ENCODE results near the gene GRID2. TPM values are rescaled to one million over a fixed set of nuclear protein-coding genes. Genes with fewer than 3 reads are reported as not detected.

GRID2 gene
- total RNA-seq, 1 experiment from 2014 or later = not detected

DNA sequence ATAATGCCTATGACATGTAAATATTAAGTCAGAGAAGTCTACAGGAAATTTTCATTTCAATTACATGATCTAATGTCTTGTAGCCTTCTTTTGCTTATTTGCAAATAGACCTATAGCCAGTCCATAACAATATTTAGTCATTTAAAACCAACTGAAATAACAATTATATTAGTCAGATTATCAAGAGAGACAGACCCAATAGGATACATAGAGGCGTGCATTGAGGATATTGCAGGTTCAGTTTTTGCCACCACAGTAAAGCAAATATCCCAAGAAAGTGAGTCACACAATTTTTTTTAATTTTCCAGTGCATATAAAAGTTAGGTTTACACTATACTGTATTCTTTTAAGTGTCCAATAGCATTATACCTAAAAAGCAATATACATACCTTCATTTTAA, 1175.0 kb downstream of the GRID2 start:
- Histone ChIP-seq H3K36me3 (ENCODE audit: control insufficient read depth, insufficient read depth, low read length) (no peaks in the 10 kb centered on the region), H3K4me3 (ENCODE audit: low read depth, low read length) (no peak overlapping the region), H3K27me3 (replicated peaks; ENCODE audit: control insufficient read depth, insufficient read depth, low read length) (no peaks in the 10 kb centered on the region), H3K4me1 (no peaks in the 10 kb centered on the region), H3K9me3 (no peaks in the 10 kb centered on the region)
- TF ChIP-seq, protein P1, sequence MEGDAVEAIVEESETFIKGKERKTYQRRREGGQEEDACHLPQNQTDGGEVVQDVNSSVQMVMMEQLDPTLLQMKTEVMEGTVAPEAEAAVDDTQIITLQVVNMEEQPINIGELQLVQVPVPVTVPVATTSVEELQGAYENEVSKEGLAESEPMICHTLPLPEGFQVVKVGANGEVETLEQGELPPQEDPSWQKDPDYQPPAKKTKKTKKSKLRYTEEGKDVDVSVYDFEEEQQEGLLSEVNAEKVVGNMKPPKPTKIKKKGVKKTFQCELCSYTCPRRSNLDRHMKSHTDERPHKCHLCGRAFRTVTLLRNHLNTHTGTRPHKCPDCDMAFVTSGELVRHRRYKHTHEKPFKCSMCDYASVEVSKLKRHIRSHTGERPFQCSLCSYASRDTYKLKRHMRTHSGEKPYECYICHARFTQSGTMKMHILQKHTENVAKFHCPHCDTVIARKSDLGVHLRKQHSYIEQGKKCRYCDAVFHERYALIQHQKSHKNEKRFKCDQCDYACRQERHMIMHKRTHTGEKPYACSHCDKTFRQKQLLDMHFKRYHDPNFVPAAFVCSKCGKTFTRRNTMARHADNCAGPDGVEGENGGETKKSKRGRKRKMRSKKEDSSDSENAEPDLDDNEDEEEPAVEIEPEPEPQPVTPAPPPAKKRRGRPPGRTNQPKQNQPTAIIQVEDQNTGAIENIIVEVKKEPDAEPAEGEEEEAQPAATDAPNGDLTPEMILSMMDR (IDR thresholded peaks at IDR 0.05; ENCODE audit: insufficient read depth in 1 of 2, low read depth in 1 of 2, low read length in 1 of 2, severe bottlenecking in 1 of 2, unreplicated experiment in 1 of 2) = no peak
- ChIA-PET POLR2A (no interaction called here), CTCF (no interaction called here)
- DNase-seq = no peak
- no peak overlapping the region for H3K4me3 Mint-ChIP-seq (ENCODE audit: unreplicated experiment)
- BruUV-seq (replicated peaks) = no TSS peak
- H3K36me3 Mint-ChIP-seq (ENCODE audit: insufficient read depth, unreplicated experiment) = no peaks in the 10 kb centered on the region
- no peak overlapping the region for H3K27ac Mint-ChIP-seq (ENCODE audit: unreplicated experiment)
- H3K27me3 Mint-ChIP-seq (ENCODE audit: insufficient read depth, unreplicated experiment) = peaks cover 2% of the 10 kb centered on the region
- intact Hi-C loops (cut with micrococcal nuclease; ENCODE audit: unreplicated experiment) = no loop called here
- H3K4me1 Mint-ChIP-seq (ENCODE audit: low read depth, unreplicated experiment) = no peaks in the 10 kb centered on the region
- H3K9me3 Mint-ChIP-seq (ENCODE audit: unreplicated experiment) = no peaks in the 10 kb centered on the region

DNA sequence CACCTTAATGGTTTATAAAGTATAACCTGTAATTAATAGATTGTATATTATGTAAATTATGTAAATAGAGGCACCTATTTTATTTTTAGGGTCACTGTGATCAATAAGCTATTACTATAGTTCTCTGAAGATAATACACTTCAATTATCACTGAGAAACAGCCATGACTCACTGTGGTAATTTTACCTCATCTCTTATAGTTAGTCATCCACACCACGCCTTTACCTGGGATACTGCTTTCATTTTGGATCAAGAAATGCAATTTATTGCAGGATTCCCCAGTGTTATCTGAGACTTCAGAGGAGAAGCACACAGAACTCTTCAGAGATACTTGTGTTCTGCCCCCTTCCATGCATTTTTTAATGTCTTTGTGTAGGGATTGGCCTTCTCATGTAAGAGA, 1176.7 kb downstream of the GRID2 start:
- no peaks in the 10 kb centered on the region for H3K4me1 ChIP-seq
- H3K36me3 ChIP-seq (ENCODE audit: control insufficient read depth, insufficient read depth, low read length) = no peaks in the 10 kb centered on the region
- CTCF ChIA-PET = no interaction called here
- POLR2A ChIA-PET = no interaction called here
- no peaks in the 10 kb centered on the region for H3K27me3 ChIP-seq (replicated peaks; ENCODE audit: control insufficient read depth, insufficient read depth, low read length)
- BruUV-seq (replicated peaks) = no TSS peak
- Mint-ChIP-seq H3K27me3 (ENCODE audit: insufficient read depth, unreplicated experiment) (peaks cover 2% of the 10 kb centered on the region), H3K9me3 (ENCODE audit: unreplicated experiment) (no peaks in the 10 kb centered on the region), H3K4me3 (ENCODE audit: unreplicated experiment) (no peak overlapping the region), H3K36me3 (ENCODE audit: insufficient read depth, unreplicated experiment) (no peaks in the 10 kb centered on the region), H3K4me1 (ENCODE audit: low read depth, unreplicated experiment) (no peaks in the 10 kb centered on the region), H3K27ac (ENCODE audit: unreplicated experiment) (no peak overlapping the region)
- H3K9me3 ChIP-seq = no peaks in the 10 kb centered on the region
- DNase-seq = no peak
- no peak overlapping the region for H3K4me3 ChIP-seq (ENCODE audit: low read depth, low read length)
- intact Hi-C loops (cut with micrococcal nuclease; ENCODE audit: unreplicated experiment) = no loop called here
- TF ChIP-seq, protein P1 (IDR thresholded peaks at IDR 0.05; ENCODE audit: insufficient read depth in 1 of 2, low read depth in 1 of 2, low read length in 1 of 2, severe bottlenecking in 1 of 2, unreplicated experiment in 1 of 2) = no peak

DNA sequence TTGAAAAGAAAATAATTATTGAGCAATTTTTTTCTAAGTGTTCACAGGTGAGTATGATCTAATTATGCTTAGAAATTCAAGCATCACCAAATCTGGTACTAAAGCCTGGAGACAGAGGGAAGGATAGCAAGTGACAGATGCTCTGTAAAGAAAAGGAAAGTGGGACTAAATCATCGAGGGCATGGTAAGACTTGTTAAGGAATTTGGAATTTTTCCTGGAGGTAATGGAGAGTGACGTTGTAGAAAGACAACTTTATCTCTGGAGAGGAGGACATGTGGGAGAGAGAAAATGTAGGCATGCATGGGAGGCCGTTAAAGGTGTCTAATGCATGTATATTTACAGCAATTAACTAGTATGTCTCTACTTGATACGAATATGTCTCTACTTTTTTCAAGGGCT, 1191.6 kb downstream of the GRID2 start:
- H3K4me3 Mint-ChIP-seq (ENCODE audit: unreplicated experiment) = no peak overlapping the region
- no peak overlapping the region for H3K27ac Mint-ChIP-seq (ENCODE audit: unreplicated experiment)
- TF ChIP-seq, protein P1 (IDR thresholded peaks at IDR 0.05; ENCODE audit: insufficient read depth in 1 of 2, low read depth in 1 of 2, low read length in 1 of 2, severe bottlenecking in 1 of 2, unreplicated experiment in 1 of 2) = no peak
- intact Hi-C loops (cut with micrococcal nuclease; ENCODE audit: unreplicated experiment) = no loop called here
- H3K36me3 ChIP-seq (ENCODE audit: control insufficient read depth, insufficient read depth, low read length) = no peaks in the 10 kb centered on the region
- ChIA-PET CTCF (no interaction called here), POLR2A (no interaction called here)
- H3K4me1 Mint-ChIP-seq (ENCODE audit: low read depth, unreplicated experiment) = no peaks in the 10 kb centered on the region
- no peaks in the 10 kb centered on the region for H3K4me1 ChIP-seq
- H3K9me3 Mint-ChIP-seq (ENCODE audit: unreplicated experiment) = no peaks in the 10 kb centered on the region
- no TSS peak for BruUV-seq (replicated peaks)
- no peaks in the 10 kb centered on the region for H3K9me3 ChIP-seq
- no peaks in the 10 kb centered on the region for H3K36me3 Mint-ChIP-seq (ENCODE audit: insufficient read depth, unreplicated experiment)
- no peak overlapping the region for H3K4me3 ChIP-seq (ENCODE audit: low read depth, low read length)
- no peaks in the 10 kb centered on the region for H3K27me3 Mint-ChIP-seq (ENCODE audit: insufficient read depth, unreplicated experiment)
- H3K27me3 ChIP-seq (replicated peaks; ENCODE audit: control insufficient read depth, insufficient read depth, low read length) = no peaks in the 10 kb centered on the region
- DNase-seq = no peak
